ENCODE measurements around the gene NAPSA.

Gene NAPSA

DNA sequence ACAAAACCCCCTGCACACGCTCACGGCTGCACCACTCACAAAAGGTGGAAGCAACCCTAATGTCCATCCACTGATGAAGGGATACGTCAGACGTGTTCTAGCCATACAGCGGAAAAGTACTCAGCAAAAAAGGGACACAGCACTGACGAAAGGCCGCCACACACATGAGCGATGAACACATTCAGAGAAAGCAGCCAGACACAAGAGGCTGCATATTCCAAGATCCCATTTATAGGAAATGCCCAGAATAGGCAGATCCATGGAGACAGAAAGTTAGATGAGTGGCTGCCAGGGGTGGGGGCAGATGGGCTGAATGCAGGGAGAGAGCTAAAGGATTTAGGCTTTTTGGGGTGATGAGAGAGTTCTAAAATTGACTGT is 22.4 kb upstream of the NAPSA start:
- Histone ChIP-seq H3K36me3 (ENCODE audit: control insufficient read depth, low read length) (peaks cover 67% of the 10 kb centered on the region), H3K27me3 (ENCODE audit: control insufficient read depth, low read length) (no peaks in the 10 kb centered on the region), H3F3A (ENCODE audit: control insufficient read depth, insufficient read depth) (no peaks in the 10 kb centered on the region), H3K4me2 (ENCODE audit: low read length) (no peak overlapping the region), H3K27ac (ENCODE audit: low read depth, low read length) (no peak overlapping the region), H3K79me2 (ENCODE audit: control insufficient read depth, low read length) (peaks cover 81% of the 10 kb centered on the region), H3K9me2 (replicated peaks; ENCODE audit: control insufficient read depth, low read length) (no peaks in the 10 kb centered on the region), H4K20me1 (ENCODE audit: control insufficient read depth, insufficient read depth, low read depth, low read length) (peaks cover 19% of the 10 kb centered on the region; the same call in 1 of the 2 replicates), H3K9me3 (ENCODE audit: control insufficient read depth, insufficient read depth, low read length) (no peaks in the 10 kb centered on the region), H3K4me3 (ENCODE audit: low read length) (no peak overlapping the region), H3K4me1 (ENCODE audit: control insufficient read depth, low read length) (peaks cover 27% of the 10 kb centered on the region)
- TF ChIP-seq EZH2phosphoT487 (IDR thresholded peaks at IDR 0.05; ENCODE audit: borderline replicate concordance, low read length), result no peak
- TF ChIP-seq, protein P1, sequence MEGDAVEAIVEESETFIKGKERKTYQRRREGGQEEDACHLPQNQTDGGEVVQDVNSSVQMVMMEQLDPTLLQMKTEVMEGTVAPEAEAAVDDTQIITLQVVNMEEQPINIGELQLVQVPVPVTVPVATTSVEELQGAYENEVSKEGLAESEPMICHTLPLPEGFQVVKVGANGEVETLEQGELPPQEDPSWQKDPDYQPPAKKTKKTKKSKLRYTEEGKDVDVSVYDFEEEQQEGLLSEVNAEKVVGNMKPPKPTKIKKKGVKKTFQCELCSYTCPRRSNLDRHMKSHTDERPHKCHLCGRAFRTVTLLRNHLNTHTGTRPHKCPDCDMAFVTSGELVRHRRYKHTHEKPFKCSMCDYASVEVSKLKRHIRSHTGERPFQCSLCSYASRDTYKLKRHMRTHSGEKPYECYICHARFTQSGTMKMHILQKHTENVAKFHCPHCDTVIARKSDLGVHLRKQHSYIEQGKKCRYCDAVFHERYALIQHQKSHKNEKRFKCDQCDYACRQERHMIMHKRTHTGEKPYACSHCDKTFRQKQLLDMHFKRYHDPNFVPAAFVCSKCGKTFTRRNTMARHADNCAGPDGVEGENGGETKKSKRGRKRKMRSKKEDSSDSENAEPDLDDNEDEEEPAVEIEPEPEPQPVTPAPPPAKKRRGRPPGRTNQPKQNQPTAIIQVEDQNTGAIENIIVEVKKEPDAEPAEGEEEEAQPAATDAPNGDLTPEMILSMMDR (IDR thresholded peaks at IDR 0.05; ENCODE audit: low read depth, low read length, poor library complexity, severe bottlenecking), result no peak

DNA sequence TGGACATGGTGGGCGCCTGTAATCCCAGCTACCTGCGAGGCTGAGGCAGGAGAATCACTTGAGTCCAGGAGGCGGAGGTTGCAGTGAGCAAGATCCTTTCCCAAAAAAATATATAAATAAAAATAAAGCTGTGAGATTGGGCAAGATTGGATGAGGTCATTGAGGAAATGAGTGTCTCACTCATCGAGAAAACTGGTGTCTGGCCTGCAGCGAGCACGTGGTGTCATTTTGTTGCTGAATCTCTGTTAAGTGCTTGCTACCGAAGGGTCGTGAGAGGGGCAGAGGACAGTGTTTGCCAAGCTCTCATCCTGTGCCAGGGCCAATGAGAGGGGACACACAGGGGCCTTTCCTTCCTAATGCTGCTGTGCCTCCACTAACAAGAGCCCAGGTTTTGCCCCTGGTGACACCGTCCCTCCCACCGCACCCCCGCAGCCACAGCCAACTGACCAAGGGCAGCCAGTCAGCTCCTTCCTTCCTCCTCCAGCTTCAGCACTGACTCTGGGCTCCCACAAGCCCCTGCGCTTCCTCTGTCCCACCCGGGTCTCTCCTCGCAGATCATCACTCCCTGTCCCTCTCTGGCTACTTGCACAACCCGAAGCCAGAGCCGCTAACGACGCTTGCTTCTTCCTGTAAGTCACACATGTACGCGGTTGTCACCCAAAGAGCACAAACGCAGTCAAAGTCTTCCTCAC is 21.9 kb upstream of the NAPSA start:
- Histone ChIP-seq H3K4me3 (ENCODE audit: low read length) (no peak overlapping the region), H3K4me1 (ENCODE audit: control insufficient read depth, low read length) (peaks cover 27% of the 10 kb centered on the region), H3K9me2 (replicated peaks; ENCODE audit: control insufficient read depth, low read length) (no peaks in the 10 kb centered on the region), H3K4me2 (ENCODE audit: low read length) (no peak overlapping the region), H3F3A (ENCODE audit: control insufficient read depth, insufficient read depth) (no peaks in the 10 kb centered on the region), H3K27ac (ENCODE audit: low read depth, low read length) (no peak overlapping the region), H3K36me3 (ENCODE audit: control insufficient read depth, low read length) (peaks cover 68% of the 10 kb centered on the region), H4K20me1 (ENCODE audit: control insufficient read depth, insufficient read depth, low read depth, low read length) (peaks cover 19% of the 10 kb centered on the region; the same call in 1 of the 2 replicates), H3K27me3 (ENCODE audit: control insufficient read depth, low read length) (no peaks in the 10 kb centered on the region), H3K9me3 (ENCODE audit: control insufficient read depth, insufficient read depth, low read length) (no peaks in the 10 kb centered on the region), H3K79me2 (ENCODE audit: control insufficient read depth, low read length) (peaks cover 75% of the 10 kb centered on the region)
- TF ChIP-seq EZH2phosphoT487 (IDR thresholded peaks at IDR 0.05; ENCODE audit: borderline replicate concordance, low read length), result no peak
- TF ChIP-seq, protein P1 (IDR thresholded peaks at IDR 0.05; ENCODE audit: low read depth, low read length, poor library complexity, severe bottlenecking), result no peak

DNA sequence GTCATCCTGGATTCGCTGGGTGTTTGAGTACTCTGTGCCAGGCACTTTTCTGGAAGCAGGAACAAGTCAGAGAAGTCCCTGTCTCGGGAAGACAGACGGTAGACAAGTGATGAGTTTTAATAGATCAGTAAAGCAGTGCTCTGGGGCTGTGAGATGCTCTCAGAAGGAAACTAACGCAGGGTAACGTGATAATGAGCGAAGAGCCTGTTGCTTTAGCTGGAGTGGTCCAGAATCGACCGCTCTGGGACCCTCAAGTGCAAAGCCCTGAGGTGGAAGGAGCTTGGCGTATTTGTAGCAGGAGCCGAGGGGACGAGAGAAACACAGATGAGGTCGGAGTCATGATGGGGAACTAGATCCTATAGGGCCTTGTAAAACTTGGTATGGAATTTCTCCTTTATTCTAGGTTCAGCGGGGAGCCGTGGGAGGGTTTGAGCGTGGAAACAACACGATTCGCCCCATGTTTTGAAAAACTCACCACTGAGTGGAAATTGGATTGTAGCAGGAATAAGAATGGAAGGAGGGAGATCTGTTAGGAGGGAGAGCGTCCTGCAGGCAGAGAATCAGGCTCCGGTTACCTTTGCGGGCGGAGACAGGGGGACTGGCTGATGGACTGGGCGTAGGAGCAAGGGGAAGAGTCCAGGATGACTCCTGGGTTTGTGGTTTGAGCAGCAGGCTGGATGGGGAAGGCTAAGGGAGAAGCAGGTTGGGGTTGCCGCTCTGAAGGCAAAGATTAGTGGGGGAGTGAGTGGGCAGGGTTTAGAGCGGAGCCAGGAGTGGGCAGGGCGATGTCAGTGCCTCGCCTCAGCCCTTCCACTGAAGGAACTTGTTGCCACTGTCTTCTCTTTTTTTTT is 19.5 kb upstream of the NAPSA start:
- H3K27me3 ChIP-seq (ENCODE audit: control insufficient read depth, low read length), result no peaks in the 10 kb centered on the region
- peak overlapping the region; percentile 58 for H3K27ac ChIP-seq (ENCODE audit: low read depth, low read length)
- H3K4me3 ChIP-seq (ENCODE audit: low read length), result peak overlapping the region; percentile 91
- peaks cover 19% of the 10 kb centered on the region; the same call in 1 of the 2 replicates for H4K20me1 ChIP-seq (ENCODE audit: control insufficient read depth, insufficient read depth, low read depth, low read length)
- H3F3A ChIP-seq (ENCODE audit: control insufficient read depth, insufficient read depth), result no peaks in the 10 kb centered on the region
- TF ChIP-seq EZH2phosphoT487 (IDR thresholded peaks at IDR 0.05; ENCODE audit: borderline replicate concordance, low read length), result no peak
- peaks cover 76% of the 10 kb centered on the region for H3K36me3 ChIP-seq (ENCODE audit: control insufficient read depth, low read length)
- peak overlapping the region; percentile 97 for H3K4me2 ChIP-seq (ENCODE audit: low read length)
- peaks cover 57% of the 10 kb centered on the region for H3K79me2 ChIP-seq (ENCODE audit: control insufficient read depth, low read length)
- H3K9me3 ChIP-seq (ENCODE audit: control insufficient read depth, insufficient read depth, low read length), result no peaks in the 10 kb centered on the region
- H3K4me1 ChIP-seq (ENCODE audit: control insufficient read depth, low read length), result peaks cover 27% of the 10 kb centered on the region
- H3K9me2 ChIP-seq (replicated peaks; ENCODE audit: control insufficient read depth, low read length), result no peaks in the 10 kb centered on the region

Measured in DOHH2 (cell line).